ENCODE measurements around the gene GPR63.

Gene GPR63

GRCh38 chr6:96834070-96834469, 3.2 kb downstream of the GPR63 start:
- Mint-ChIP-seq H3K4me1 (peaks cover 31% of the 10 kb centered on the region), H3K4me3 (no peak overlapping the region), H3K27ac (no peak overlapping the region), H3K9me3 (no peaks in the 10 kb centered on the region), H3K36me3 (ENCODE audit: low read depth) (peaks cover 10% of the 10 kb centered on the region), H3K27me3 (ENCODE audit: low read depth, poor library complexity) (peaks cover 16% of the 10 kb centered on the region)
- no peak for DNase-seq
- TF ChIP-seq CTCF (IDR thresholded peaks at IDR 0.05), result no peak

GRCh38 chr6:96832780-96833179, 4.5 kb downstream of the GPR63 start:
- peaks cover 31% of the 10 kb centered on the region for H3K4me1 Mint-ChIP-seq
- H3K9me3 Mint-ChIP-seq, result no peaks in the 10 kb centered on the region
- no peak for DNase-seq
- peak overlapping the region; percentile 9 for H3K27ac Mint-ChIP-seq
- H3K27me3 Mint-ChIP-seq (ENCODE audit: low read depth, poor library complexity), result peaks cover 7% of the 10 kb centered on the region
- no peak overlapping the region for H3K4me3 Mint-ChIP-seq
- no peak for TF ChIP-seq CTCF (IDR thresholded peaks at IDR 0.05)
- H3K36me3 Mint-ChIP-seq (ENCODE audit: low read depth), result peaks cover 13% of the 10 kb centered on the region

- H3K27me3 Mint-ChIP-seq (ENCODE audit: low read depth, poor library complexity), result no peaks in the 10 kb centered on the region
- no peak for TF ChIP-seq CTCF (IDR thresholded peaks at IDR 0.05)
- H3K4me1 Mint-ChIP-seq, result no peaks in the 10 kb centered on the region
- H3K4me3 Mint-ChIP-seq, result no peak overlapping the region
- no peaks in the 10 kb centered on the region for H3K9me3 Mint-ChIP-seq
- DNase-seq, result no peak
- no peak overlapping the region for H3K27ac Mint-ChIP-seq
- peaks cover 18% of the 10 kb centered on the region for H3K36me3 Mint-ChIP-seq (ENCODE audit: low read depth)
Observed at GRCh38 chr6:96826865-96827264, 10.4 kb downstream of the GPR63 start.

- Mint-ChIP-seq H3K4me1 (no peaks in the 10 kb centered on the region), H3K4me3 (no peak overlapping the region), H3K27ac (no peak overlapping the region)
Observed at GRCh38 chr6:96823743-96824142, 13.5 kb downstream of the GPR63 start.

GRCh38 chr6:96821034-96821433, 16.2 kb downstream of the GPR63 start:
- H3K4me1 Mint-ChIP-seq, result peaks cover 12% of the 10 kb centered on the region
- DNase-seq, result no peak
- no peak overlapping the region for H3K4me3 Mint-ChIP-seq
- no peak overlapping the region for H3K27ac Mint-ChIP-seq
- H3K27me3 Mint-ChIP-seq (ENCODE audit: low read depth, poor library complexity), result no peaks in the 10 kb centered on the region
- no peak for TF ChIP-seq CTCF (IDR thresholded peaks at IDR 0.05)
- peaks cover 11% of the 10 kb centered on the region for H3K36me3 Mint-ChIP-seq (ENCODE audit: low read depth)
- H3K9me3 Mint-ChIP-seq, result peaks cover 3% of the 10 kb centered on the region

More at GRCh38 chr6:96823743-96824142, 13.5 kb downstream of the GPR63 start:
- DNase-seq, result no peak
- peaks cover 11% of the 10 kb centered on the region for H3K36me3 Mint-ChIP-seq (ENCODE audit: low read depth)
- no peaks in the 10 kb centered on the region for H3K27me3 Mint-ChIP-seq (ENCODE audit: low read depth, poor library complexity)
- peaks cover 3% of the 10 kb centered on the region for H3K9me3 Mint-ChIP-seq
- no peak for TF ChIP-seq CTCF (IDR thresholded peaks at IDR 0.05)

- H3K27ac Mint-ChIP-seq, result peak overlapping the region; percentile 99
- H3K27me3 Mint-ChIP-seq (ENCODE audit: low read depth, poor library complexity), result no peaks in the 10 kb centered on the region
- H3K4me1 Mint-ChIP-seq, result peaks cover 13% of the 10 kb centered on the region
- peaks cover 3% of the 10 kb centered on the region for H3K9me3 Mint-ChIP-seq
- H3K4me3 Mint-ChIP-seq, result peak overlapping the region; percentile 52
- peaks cover 6% of the 10 kb centered on the region for H3K36me3 Mint-ChIP-seq (ENCODE audit: low read depth)
- TF ChIP-seq CTCF (IDR thresholded peaks at IDR 0.05), result no peak
- no peak for DNase-seq
Observed at GRCh38 chr6:96816301-96816817, 20.9 kb downstream of the GPR63 start.
